ENCODE data around the gene FCER1A. TPM values are rescaled to one million over a fixed set of nuclear protein-coding genes. Genes with fewer than 3 reads are reported as not detected.

The FCER1A gene
- total and polyA plus RNA-seq, 2 experiments from 2014 or later = not detected

DNA sequence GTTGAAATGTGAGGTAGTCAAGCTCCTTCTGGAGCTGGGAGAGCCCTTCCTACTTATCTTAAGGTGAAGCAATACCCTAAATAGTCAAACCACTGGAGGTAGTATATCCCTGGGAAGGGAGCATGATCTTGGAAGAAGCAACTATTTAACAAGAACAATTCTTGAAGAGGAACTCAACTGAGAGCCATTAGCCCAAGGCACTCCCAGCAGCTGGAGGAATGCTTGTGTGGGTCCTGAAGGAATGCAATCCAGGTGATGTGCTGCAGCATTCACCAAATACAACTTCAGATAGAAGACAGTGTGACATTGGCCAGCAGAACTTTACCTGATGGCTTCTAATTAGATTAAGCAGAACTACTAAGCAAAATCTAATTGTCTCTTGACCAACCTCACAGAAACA is 9.5 kb downstream of the FCER1A start (continued):
- no peak for TF ChIP-seq ZNF462 (CRISPR knock-in tag; IDR thresholded peaks at IDR 0.05)
- no peak for TF ChIP-seq POLR2AphosphoS5 (IDR thresholded peaks at IDR 0.05; ENCODE audit: low read depth)
- no peak for TF ChIP-seq EZH2phosphoT487 (IDR thresholded peaks at IDR 0.05; ENCODE audit: unreplicated experiment)
- no peak for TF ChIP-seq CREB1 (CRISPR knock-in tag; IDR thresholded peaks at IDR 0.05; ENCODE audit: low read depth)
- TF ChIP-seq EZH2 (IDR thresholded peaks at IDR 0.05; ENCODE audit: low read depth, unreplicated experiment) = no peak
- TF ChIP-seq STAT1 (IDR thresholded peaks at IDR 0.05; ENCODE audit: unreplicated experiment) = no peak

DNA sequence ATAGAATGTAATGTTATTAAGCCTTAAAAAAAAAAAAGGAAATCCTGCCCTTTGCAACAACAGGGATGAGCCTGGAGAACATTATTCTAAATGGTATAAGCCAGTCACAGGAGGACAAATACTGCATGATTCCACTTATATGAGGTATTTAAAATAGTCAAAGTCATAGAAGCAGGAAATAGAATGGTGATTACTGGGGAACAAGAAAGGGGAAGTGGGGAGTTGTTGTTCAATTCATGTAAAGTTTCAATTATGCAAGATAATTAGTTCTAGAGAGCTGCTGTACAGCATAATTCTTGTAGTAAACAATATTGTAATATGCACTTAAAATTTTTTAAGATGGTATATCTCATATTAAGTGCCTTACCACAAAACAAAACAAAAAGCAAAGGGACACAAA is 13.2 kb downstream of the FCER1A start:
- Histone ChIP-seq H3K4me3 (no peak overlapping the region), H3K4me1 (ENCODE audit: insufficient read depth) (no peaks in the 10 kb centered on the region), H3K27ac (ENCODE audit: low read depth) (no peak overlapping the region), H2AFZ (no peak overlapping the region), H3K36me3 (ENCODE audit: insufficient read depth) (no peaks in the 10 kb centered on the region), H3K4me2 (no peak overlapping the region), H3K79me2 (replicated peaks; ENCODE audit: insufficient read depth) (no peaks in the 10 kb centered on the region), H4K20me1 (replicated peaks; ENCODE audit: insufficient read depth) (no peaks in the 10 kb centered on the region), H3K27me3 (ENCODE audit: insufficient read depth) (no peaks in the 10 kb centered on the region), H3F3A (replicated peaks; ENCODE audit: low read depth) (no peaks in the 10 kb centered on the region), H3K9me2 (ENCODE audit: insufficient read depth) (peaks cover 6% of the 10 kb centered on the region; the same call in 1 of the 2 replicates)
- Mint-ChIP-seq H3K36me3 (ENCODE audit: low read depth) (no peaks in the 10 kb centered on the region), H3K27ac (no peak overlapping the region), H3K4me3 (no peak overlapping the region), H3K27me3 (ENCODE audit: insufficient read depth, low read depth, poor library complexity) (peaks cover 3% of the 10 kb centered on the region), H3K4me1 (no peaks in the 10 kb centered on the region), H3K9me3 (no peaks in the 10 kb centered on the region)
- ATAC-seq (no peak), DNase-seq (ENCODE audit: low spot score) (no peak)
- TF ChIP-seq JUNB (IDR thresholded peaks at IDR 0.05; ENCODE audit: unreplicated experiment) = no peak
- TF ChIP-seq ZNF331 (CRISPR knock-in tag; IDR thresholded peaks at IDR 0.05; ENCODE audit: low read depth) = no peak
- TF ChIP-seq EZH2 (IDR thresholded peaks at IDR 0.05; ENCODE audit: low read depth, unreplicated experiment) = no peak
- no peak for TF ChIP-seq POLR2AphosphoS5 (IDR thresholded peaks at IDR 0.05; ENCODE audit: low read depth)
- no peak for TF ChIP-seq NANOG (IDR thresholded peaks at IDR 0.05; ENCODE audit: borderline replicate concordance)
- no peak for TF ChIP-seq EZH2phosphoT487 (IDR thresholded peaks at IDR 0.05; ENCODE audit: unreplicated experiment)
- TF ChIP-seq CTCF (conservative IDR thresholded peaks at IDR 0.05; ENCODE audit: low read depth in 2 of 2) = no peak
- TF ChIP-seq CREB1 (CRISPR knock-in tag; IDR thresholded peaks at IDR 0.05; ENCODE audit: low read depth) = no peak
- TF ChIP-seq, protein P1, sequence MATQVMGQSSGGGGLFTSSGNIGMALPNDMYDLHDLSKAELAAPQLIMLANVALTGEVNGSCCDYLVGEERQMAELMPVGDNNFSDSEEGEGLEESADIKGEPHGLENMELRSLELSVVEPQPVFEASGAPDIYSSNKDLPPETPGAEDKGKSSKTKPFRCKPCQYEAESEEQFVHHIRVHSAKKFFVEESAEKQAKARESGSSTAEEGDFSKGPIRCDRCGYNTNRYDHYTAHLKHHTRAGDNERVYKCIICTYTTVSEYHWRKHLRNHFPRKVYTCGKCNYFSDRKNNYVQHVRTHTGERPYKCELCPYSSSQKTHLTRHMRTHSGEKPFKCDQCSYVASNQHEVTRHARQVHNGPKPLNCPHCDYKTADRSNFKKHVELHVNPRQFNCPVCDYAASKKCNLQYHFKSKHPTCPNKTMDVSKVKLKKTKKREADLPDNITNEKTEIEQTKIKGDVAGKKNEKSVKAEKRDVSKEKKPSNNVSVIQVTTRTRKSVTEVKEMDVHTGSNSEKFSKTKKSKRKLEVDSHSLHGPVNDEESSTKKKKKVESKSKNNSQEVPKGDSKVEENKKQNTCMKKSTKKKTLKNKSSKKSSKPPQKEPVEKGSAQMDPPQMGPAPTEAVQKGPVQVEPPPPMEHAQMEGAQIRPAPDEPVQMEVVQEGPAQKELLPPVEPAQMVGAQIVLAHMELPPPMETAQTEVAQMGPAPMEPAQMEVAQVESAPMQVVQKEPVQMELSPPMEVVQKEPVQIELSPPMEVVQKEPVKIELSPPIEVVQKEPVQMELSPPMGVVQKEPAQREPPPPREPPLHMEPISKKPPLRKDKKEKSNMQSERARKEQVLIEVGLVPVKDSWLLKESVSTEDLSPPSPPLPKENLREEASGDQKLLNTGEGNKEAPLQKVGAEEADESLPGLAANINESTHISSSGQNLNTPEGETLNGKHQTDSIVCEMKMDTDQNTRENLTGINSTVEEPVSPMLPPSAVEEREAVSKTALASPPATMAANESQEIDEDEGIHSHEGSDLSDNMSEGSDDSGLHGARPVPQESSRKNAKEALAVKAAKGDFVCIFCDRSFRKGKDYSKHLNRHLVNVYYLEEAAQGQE (IDR thresholded peaks at IDR 0.05; ENCODE audit: unreplicated experiment) = no peak
